BJ (cell line): ENCODE data around the gene CELA2A. TPM values are rescaled to one million over a fixed set of nuclear protein-coding genes. Genes with fewer than 3 reads are reported as not detected.

Source experiments
- CTCF ChIA-PET: fragments of 350-600 bp; formaldehyde crosslinking; extraction: SDS; loops from one replicate; lab custom pipeline; 2021; ENCODE audit warnings: antibody characterized with exemption, inconsistent platforms; lab: Yijun Ruan, JAX
- POLR2A ChIA-PET: fragments of 300-600 bp; sonication (Branson Sonifier 250); formaldehyde crosslinking; extraction: SDS; loops from one replicate; lab custom pipeline; 2021; ENCODE audit warnings: antibody characterized with exemption; lab: Charles Lee
- DNase-seq: peaks from one replicate; pipeline ENCODE4 v3.0.0-alpha.2; 2011; ENCODE audit warnings: low read depth
- H3K27me3 ChIP-seq: 2 replicates; pipeline ENCODE4 v1.6.0; 2011; ENCODE audit warnings: low read length; ENCODE audit not compliant: control insufficient read depth, insufficient read depth
- H3K36me3 ChIP-seq: 2 replicates; pipeline ENCODE4 v1.5.1; 2011; ENCODE audit warnings: low read length; ENCODE audit not compliant: control insufficient read depth, insufficient read depth
- H3K4me3 ChIP-seq: 2 replicates; pipeline ENCODE4 v1.5.1; 2011; ENCODE audit warnings: low read depth, mild to moderate bottlenecking, control low read depth, low read length
- CTCF ChIP-seq: IDR thresholded peaks from 2 replicates; pipeline ENCODE4 v1.5.1; 2011; ENCODE audit warnings: low read depth, mild to moderate bottlenecking, control low read depth, inconsistent platforms, low read length, moderate library complexity; ENCODE audit not compliant: insufficient read depth
- polyA plus RNA-seq: library from polyadenylated mRNA; depleted of rRNA; stranded (reverse); fragments of >200 nt; gene quantifications from 2 replicates; pipeline ENCODE4 v1.2.3, GENCODE V29; 2011

CELA2A gene
- polyA plus RNA-seq, 1 experiment, result not detected

GRCh38 chr1:15444468-15445389, 11.8 kb upstream of the CELA2A start:
- no peak for TF ChIP-seq CTCF
- DNase-seq, result no peak
- ChIA-PET CTCF (interaction anchor here (1.0 to 2.6 kb wide), 2 partner anchors 13 to 120 kb away, joined by 3 to 19 read pairs; no protein-coding TSS in a partner anchor), POLR2A (no interaction called here)
- H3K36me3 ChIP-seq, result no peaks in the 10 kb centered on the region
- peaks cover 9% of the 10 kb centered on the region for H3K27me3 ChIP-seq
- H3K4me3 ChIP-seq, result no peak overlapping the region

- ChIA-PET POLR2A (no interaction called here), CTCF (interaction anchor here (1.0 to 2.6 kb wide), 2 partner anchors 14 to 121 kb away, joined by 3 to 19 read pairs; no protein-coding TSS in a partner anchor)
- TF ChIP-seq CTCF, result no peak
- peaks cover 9% of the 10 kb centered on the region for H3K27me3 ChIP-seq
- DNase-seq, result no peak
- no peak overlapping the region for H3K4me3 ChIP-seq
- no peaks in the 10 kb centered on the region for H3K36me3 ChIP-seq
These were observed 11.0 kb upstream of the CELA2A start for GRCh38 chr1:15445390-15446122.

GRCh38 chr1:15446212-15446611, 10.3 kb upstream of the CELA2A start:
- Histone ChIP-seq H3K4me3 (no peak overlapping the region), H3K36me3 (no peaks in the 10 kb centered on the region), H3K27me3 (peaks cover 9% of the 10 kb centered on the region)
- ChIA-PET CTCF (no interaction called here), POLR2A (no interaction called here)
- no peak for DNase-seq
- TF ChIP-seq CTCF, result no peak

GRCh38 chr1:15448877-15449462, 7.6 kb upstream of the CELA2A start:
- ChIA-PET CTCF (no interaction called here), POLR2A (no interaction called here)
- peaks cover 4% of the 10 kb centered on the region; the same call in 1 of the 2 replicates for H3K27me3 ChIP-seq
- H3K4me3 ChIP-seq, result no peak overlapping the region
- DNase-seq, result no peak
- TF ChIP-seq CTCF, result no peak
- no peaks in the 10 kb centered on the region for H3K36me3 ChIP-seq

- CTCF ChIA-PET, result no interaction called here
- no peak for DNase-seq
- H3K27me3 ChIP-seq, result peaks cover 4% of the 10 kb centered on the region; the same call in 1 of the 2 replicates
These were observed 7.0 kb upstream of the CELA2A start for GRCh38 chr1:15449567-15449966.

More at GRCh38 chr1:15449567-15449966, 7.0 kb upstream of the CELA2A start:
- Histone ChIP-seq H3K4me3 (no peak overlapping the region), H3K36me3 (no peaks in the 10 kb centered on the region)
- no peak for TF ChIP-seq CTCF
- POLR2A ChIA-PET, result no interaction called here
